Neuronal stem cell (in vitro differentiated cells): Measurements from ENCODE around the gene MRPS2.

Experiments used
- DNase-seq: peaks from one replicate; pipeline ENCODE4 v3.0.0-alpha.2; 2013; ENCODE audit warnings: low spot score
- H2AFZ ChIP-seq: one replicate; pipeline ENCODE4 v1.6.1; 2013; ENCODE audit warnings: mild to moderate bottlenecking, low read length, inconsistent platforms
- H2AK5ac ChIP-seq: 2 replicates; pipeline ENCODE4 v1.6.1; 2013; ENCODE audit warnings: low read depth, mild to moderate bottlenecking, inconsistent platforms, low read length, moderate library complexity, mixed read lengths
- H2BK120ac ChIP-seq: 2 replicates; pipeline ENCODE4 v1.6.1; 2013; ENCODE audit warnings: low read depth, mild to moderate bottlenecking, inconsistent platforms, low read length, moderate library complexity, mixed read lengths
- H2BK12ac ChIP-seq: one replicate; pipeline ENCODE4 v1.6.1; 2013; ENCODE audit warnings: low read length, inconsistent platforms
- H2BK15ac ChIP-seq: 2 replicates; pipeline ENCODE4 v1.6.1; 2013; ENCODE audit warnings: mild to moderate bottlenecking, low read length, inconsistent platforms, mixed read lengths
- H2BK5ac ChIP-seq: one replicate; pipeline ENCODE4 v1.6.1; 2013; ENCODE audit warnings: inconsistent platforms, mild to moderate bottlenecking, low read length, moderate library complexity
- H3K14ac ChIP-seq: one replicate; pipeline ENCODE4 v1.6.1; 2013; ENCODE audit warnings: low read length, inconsistent platforms
- H3K18ac ChIP-seq: 2 replicates; pipeline ENCODE4 v1.6.1; 2013; ENCODE audit warnings: low read length, inconsistent platforms
- H3K23ac ChIP-seq: 2 replicates; pipeline ENCODE4 v1.6.1; 2013; ENCODE audit warnings: low read depth, mild to moderate bottlenecking, mixed read lengths, low read length, inconsistent platforms; ENCODE audit not compliant: poor library complexity
- H3K27ac ChIP-seq: replicated peaks from 3 replicates; pipeline ENCODE4 v1.5.1; 2013; ENCODE audit warnings: low read length, inconsistent platforms
- H3K27me3 ChIP-seq, 3 experiments: 2 replicates each; pipeline ENCODE4 v1.6.1; 2013; ENCODE audit warnings: low read length in 3 of 3, mild to moderate bottlenecking in 2 of 3, inconsistent platforms in 1 of 3, low read depth in 1 of 3, mixed read lengths in 1 of 3, moderate library complexity in 1 of 3; ENCODE audit not compliant: control insufficient read depth in 3 of 3, insufficient read depth in 3 of 3
- H3K36me3 ChIP-seq, 2 donors: replicated peaks in 1 of 2; 2 replicates each; pipeline ENCODE4 v1.6.1; 2013; ENCODE audit warnings: low read length in 2 of 2; ENCODE audit not compliant: control insufficient read depth in 2 of 2, insufficient read depth in 2 of 2
- H3K4ac ChIP-seq: 2 replicates; pipeline ENCODE4 v1.6.1; 2013; ENCODE audit warnings: inconsistent platforms, mild to moderate bottlenecking, low read length, moderate library complexity
- H3K4me1 ChIP-seq, 2 donors: 1 replicate in 1 of 2; 2 replicates in 1 of 2; pipeline ENCODE4 v1.6.1; 2013; ENCODE audit warnings: low read length in 2 of 2, low read depth in 1 of 2; ENCODE audit not compliant: control insufficient read depth in 2 of 2, insufficient read depth in 1 of 2
- H3K4me2 ChIP-seq: one replicate; pipeline ENCODE4 v1.6.1; 2013; ENCODE audit warnings: mild to moderate bottlenecking, low read length, inconsistent platforms; ENCODE audit not compliant: insufficient read depth, poor library complexity, severe bottlenecking
- H3K4me3 ChIP-seq, 2 donors: 2 replicates each; pipeline ENCODE4 v1.5.1; 2013; ENCODE audit warnings: low read length in 2 of 2, mild to moderate bottlenecking in 2 of 2, inconsistent platforms in 1 of 2, moderate library complexity in 1 of 2
- H3K79me1 ChIP-seq: one replicate; pipeline ENCODE4 v1.6.1; 2013; ENCODE audit warnings: low read depth, mild to moderate bottlenecking, inconsistent platforms, low read length, moderate library complexity
- H3K9ac ChIP-seq: one replicate; pipeline ENCODE4 v1.6.1; 2013; ENCODE audit warnings: mild to moderate bottlenecking, low read depth, low read length, inconsistent platforms; ENCODE audit not compliant: poor library complexity
- H3K9me3 ChIP-seq, 2 donors: replicated peaks in 1 of 2; 2 replicates each; pipeline versions ENCODE3 to v1.6.1; 2013; ENCODE audit warnings: low read length in 2 of 2, mild to moderate bottlenecking in 2 of 2, inconsistent platforms in 1 of 2, low read depth in 1 of 2, mixed read lengths in 1 of 2, moderate library complexity in 1 of 2; ENCODE audit not compliant: control insufficient read depth in 2 of 2, insufficient read depth in 1 of 2
- H4K8ac ChIP-seq: one replicate; pipeline ENCODE4 v1.6.1; 2013; ENCODE audit warnings: low read depth, mild to moderate bottlenecking, inconsistent platforms, low read length, moderate library complexity
- H4K91ac ChIP-seq: one replicate; pipeline ENCODE4 v1.6.1; 2013; ENCODE audit warnings: low read length, low read depth, mild to moderate bottlenecking, inconsistent platforms; ENCODE audit not compliant: poor library complexity
- WGBS, 2 donors: extraction: QIAGEN DNeasy Blood & Tissue Kit; methylation state at CpG; one replicate each; pipeline ENCODE4 v1.1.7; 2013; ENCODE audit warnings: missing lambda C conversion rate in 2 of 2, mixed read lengths in 1 of 2; ENCODE audit not compliant: insufficient read length in 2 of 2, insufficient replicate concordance in 1 of 2; ENCODE audit errors: extremely low coverage in 2 of 2; 5-methylcytosine and 5-hydroxymethylcytosine counted together

Gene MRPS2

DNA sequence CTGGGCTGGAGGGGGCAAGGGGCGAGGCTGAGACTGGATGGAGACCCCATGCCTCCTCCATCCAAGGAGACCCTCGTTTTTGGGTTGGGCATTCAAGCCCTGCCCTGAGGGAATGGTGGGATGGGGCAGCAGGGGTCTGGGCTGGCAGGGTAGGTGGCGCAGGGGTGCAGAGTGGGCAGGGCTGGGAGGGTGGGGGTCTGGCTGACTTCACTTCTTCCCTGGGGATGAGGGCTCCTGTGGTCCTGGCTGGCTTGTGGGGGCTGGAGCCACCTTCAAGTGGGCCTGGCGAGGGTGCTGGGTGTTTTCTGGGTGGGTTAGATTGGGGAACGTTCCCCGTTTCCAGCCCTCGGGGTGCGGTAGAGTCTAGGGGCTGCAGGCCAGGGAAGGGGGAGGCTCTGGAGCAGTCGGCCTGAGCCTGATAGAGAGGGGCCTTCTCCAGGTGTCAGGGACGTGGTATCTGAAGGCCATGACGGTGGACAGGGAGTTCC is 21.2 kb downstream of the MRPS2 start:
- Histone ChIP-seq H3K4me2 (no peak overlapping the region), H2AK5ac (peak overlapping the region; percentile 56), H2AFZ (no peak overlapping the region), H2BK120ac (no peak overlapping the region), H2BK12ac (no peak overlapping the region), H4K91ac (no peak overlapping the region), H3K4me1 (peaks cover 0 to 2% of the 10 kb centered on the region in 2 donors), H3K36me3 (no peaks in the 10 kb centered on the region), H2BK5ac (no peak overlapping the region), H2BK15ac (no peak overlapping the region), H3K4ac (peak overlapping the region; percentile 53), H3K9ac (no peak overlapping the region), H3K23ac (no peak overlapping the region), H4K8ac (no peak overlapping the region), H3K27me3 (peaks cover 0 to 3% (median 0%) of the 10 kb centered on the region in 3 experiments), H3K18ac (no peak overlapping the region), H3K14ac (no peak overlapping the region), H3K4me3 (no peak overlapping the region), H3K27ac (no peak overlapping the region), H3K9me3 (no peaks in the 10 kb centered on the region), H3K79me1 (no peaks in the 10 kb centered on the region)
- no CpG with 5 or more reads among the region's 11 CpGs for WGBS, 2 donors
- DNase-seq = no peak

DNA sequence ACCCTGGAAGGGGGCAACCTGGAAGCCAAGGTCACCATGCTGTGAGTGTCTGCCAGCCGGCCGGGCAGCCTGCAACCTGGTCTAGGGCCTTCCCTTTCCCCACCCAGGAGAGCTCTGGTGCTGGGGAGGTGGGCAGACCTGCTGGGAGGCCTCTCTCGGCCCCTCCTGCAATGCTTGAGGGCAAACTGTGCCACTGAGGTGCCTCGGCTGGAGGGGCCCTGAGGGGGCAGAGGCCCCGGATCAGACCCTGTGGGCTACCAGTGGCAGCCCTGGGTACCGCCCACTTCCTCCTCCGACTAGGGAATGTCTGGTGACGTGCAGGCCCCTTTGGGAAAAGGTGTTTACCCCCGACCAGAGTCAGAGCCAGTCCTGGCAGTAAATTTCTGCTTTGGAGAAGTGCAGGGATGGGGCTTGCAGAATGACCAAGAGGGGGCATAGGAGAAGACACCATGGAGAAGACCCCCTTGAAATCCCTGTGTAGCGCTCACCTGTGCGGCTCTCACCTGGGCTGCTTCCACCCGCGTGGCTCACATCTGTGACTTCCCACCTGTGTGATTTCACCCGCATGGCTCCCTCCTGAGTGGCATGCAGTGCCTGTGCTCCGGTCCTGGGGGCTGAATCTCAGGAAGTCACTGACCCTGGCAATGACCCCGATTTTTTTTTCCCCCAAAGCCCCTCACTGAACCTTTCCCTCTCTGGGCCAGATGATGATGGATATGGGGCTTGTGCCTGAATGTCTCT is 21.8 kb downstream of the MRPS2 start:
- H2AFZ ChIP-seq = no peak overlapping the region
- H3K4ac ChIP-seq = no peak overlapping the region
- no peak overlapping the region for H2BK15ac ChIP-seq
- H3K79me1 ChIP-seq = no peaks in the 10 kb centered on the region
- H3K36me3 ChIP-seq = no peaks in the 10 kb centered on the region
- no peak overlapping the region for H3K9ac ChIP-seq
- no peak overlapping the region for H3K14ac ChIP-seq
- no peaks in the 10 kb centered on the region for H3K9me3 ChIP-seq
- no CpG with 5 or more reads among the region's 16 CpGs for WGBS, 2 donors
- no peak overlapping the region for H3K18ac ChIP-seq
- DNase-seq = no peak
- H3K23ac ChIP-seq = no peak overlapping the region
- no peak overlapping the region for H3K4me3 ChIP-seq
- H3K4me1 ChIP-seq = peaks cover 0 to 6% of the 10 kb centered on the region in 2 donors
- no peak overlapping the region for H4K91ac ChIP-seq
- H2BK12ac ChIP-seq = no peak overlapping the region
- H2BK120ac ChIP-seq = no peak overlapping the region
- no peak overlapping the region for H4K8ac ChIP-seq
- no peak overlapping the region for H2AK5ac ChIP-seq
- H3K27me3 ChIP-seq = peaks cover 0 to 3% (median 0%) of the 10 kb centered on the region in 3 experiments
- no peak overlapping the region for H3K4me2 ChIP-seq
- no peak overlapping the region for H2BK5ac ChIP-seq
- H3K27ac ChIP-seq = no peak overlapping the region

DNA sequence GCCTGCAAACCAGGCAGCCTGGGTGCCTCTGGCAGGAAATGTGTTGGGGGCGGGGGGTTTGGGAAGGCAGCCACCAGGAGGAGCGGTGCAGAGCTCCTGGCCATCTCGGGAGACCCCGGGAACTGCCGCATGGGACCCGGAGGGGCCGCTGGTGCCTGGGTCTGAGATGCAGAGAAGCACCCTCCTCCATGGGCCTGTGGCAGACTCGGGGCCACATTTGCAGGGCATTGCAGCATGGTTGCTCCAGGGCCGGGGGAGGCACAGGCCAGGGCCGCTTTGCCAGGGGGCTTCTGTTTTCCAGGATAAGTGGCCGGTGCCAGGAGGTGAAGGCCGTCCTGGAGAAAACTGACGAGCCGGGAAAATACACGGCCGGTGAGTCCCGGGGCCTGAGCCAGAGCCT is 22.4 kb downstream of the MRPS2 start:
- Histone ChIP-seq H2BK12ac (no peak overlapping the region), H2AK5ac (peak overlapping the region; percentile 56), H2BK15ac (no peak overlapping the region), H3K4me3 (no peak overlapping the region), H3K27ac (no peak overlapping the region), H3K4me2 (no peak overlapping the region), H3K27me3 (peaks cover 0 to 3% (median 0%) of the 10 kb centered on the region in 3 experiments), H4K91ac (no peak overlapping the region), H3K4ac (no peak overlapping the region), H2BK120ac (no peak overlapping the region), H3K18ac (no peak overlapping the region), H3K79me1 (no peaks in the 10 kb centered on the region), H3K4me1 (peaks cover 0 to 6% of the 10 kb centered on the region in 2 donors), H3K36me3 (no peaks in the 10 kb centered on the region), H3K14ac (no peak overlapping the region), H2BK5ac (no peak overlapping the region), H2AFZ (no peak overlapping the region), H3K9me3 (no peaks in the 10 kb centered on the region), H3K9ac (no peak overlapping the region), H4K8ac (no peak overlapping the region), H3K23ac (no peak overlapping the region)
- no peak for DNase-seq
- no CpG with 5 or more reads among the region's 17 CpGs for WGBS, 2 donors

DNA sequence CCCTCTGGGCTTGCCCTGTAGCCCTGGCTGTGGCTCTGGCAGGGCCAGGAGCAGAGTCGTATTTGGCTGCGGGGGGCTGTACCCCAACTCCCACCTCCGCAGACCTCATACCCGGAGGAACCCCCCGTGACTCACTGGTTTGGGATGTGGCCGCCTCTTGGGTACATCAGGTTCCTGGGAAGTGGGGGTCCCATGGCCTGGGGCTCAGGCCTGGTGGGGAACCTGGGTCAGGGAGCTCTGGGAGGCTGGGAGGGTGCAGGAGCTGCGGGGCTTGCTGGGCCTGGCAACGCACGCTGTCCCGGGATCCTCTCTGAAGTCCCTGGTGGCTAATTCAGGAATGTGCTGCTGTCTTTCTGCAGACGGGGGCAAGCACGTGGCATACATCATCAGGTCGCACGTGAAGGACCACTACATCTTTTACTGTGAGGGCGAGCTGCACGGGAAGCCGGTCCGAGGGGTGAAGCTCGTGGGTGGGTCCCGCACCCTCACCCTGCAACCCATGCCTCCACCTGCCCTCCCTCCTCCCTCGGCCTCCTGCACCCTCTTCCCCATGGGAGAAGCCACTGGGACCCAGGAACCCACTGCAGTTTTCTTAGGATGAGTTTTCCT is 23.1 kb downstream of the MRPS2 start:
- H3K36me3 ChIP-seq = no peaks in the 10 kb centered on the region
- H3K4me1 ChIP-seq = peaks cover 0 to 6% of the 10 kb centered on the region in 2 donors
- no CpG with 5 or more reads among the region's 21 CpGs for WGBS, 2 donors
- H2BK12ac ChIP-seq = no peak overlapping the region
- peak overlapping the region; percentile 71 for H3K18ac ChIP-seq
- no peak overlapping the region for H3K27ac ChIP-seq
- no peak overlapping the region for H2BK120ac ChIP-seq
- peak overlapping the region; percentile 58 for H2BK15ac ChIP-seq
- H3K9ac ChIP-seq = no peak overlapping the region
- no peak overlapping the region for H4K91ac ChIP-seq
- H2BK5ac ChIP-seq = peak overlapping the region; percentile 90
- peaks cover 0 to 3% (median 0%) of the 10 kb centered on the region in 3 experiments for H3K27me3 ChIP-seq
- no peak overlapping the region for H2AFZ ChIP-seq
- H3K9me3 ChIP-seq = no peaks in the 10 kb centered on the region
- H3K23ac ChIP-seq = peak overlapping the region; percentile 85
- H3K4ac ChIP-seq = no peak overlapping the region
- H3K4me2 ChIP-seq = no peak overlapping the region
- H3K4me3 ChIP-seq = no peak overlapping the region
- H3K14ac ChIP-seq = peak overlapping the region; percentile 97
- no peak for DNase-seq
- H4K8ac ChIP-seq = peak overlapping the region; percentile 93
- H3K79me1 ChIP-seq = no peaks in the 10 kb centered on the region
- peak overlapping the region; percentile 83 for H2AK5ac ChIP-seq
